NK-92 (cell line): ENCODE measurements around the gene AMN1.

Experiments used
- DNase-seq: peaks from one replicate; lab custom pipeline; 2025; ENCODE audit not compliant: unreplicated experiment; lab: John Stamatoyannopoulos, UW

AMN1 gene

DNA sequence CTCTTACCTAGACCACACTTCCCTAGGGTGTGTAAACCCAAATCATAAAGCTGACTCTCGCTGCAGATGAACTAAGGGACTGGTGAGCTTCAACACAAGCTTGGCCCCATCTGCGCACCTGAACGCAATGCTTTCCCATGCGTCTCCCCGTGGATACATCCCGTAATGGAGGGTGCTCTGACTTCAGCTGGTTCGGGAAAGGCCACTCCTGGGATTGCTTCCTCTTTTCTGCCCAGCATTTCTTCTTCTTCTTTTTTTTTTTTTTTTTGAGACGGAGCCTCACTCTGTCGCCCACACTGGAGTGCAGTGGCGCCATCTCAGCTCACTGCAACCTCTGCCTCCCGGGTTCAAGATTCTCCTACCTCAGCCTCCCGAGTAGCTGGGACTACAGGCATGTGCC is 97.0 kb downstream of the AMN1 start:
- no peak for DNase-seq

DNA sequence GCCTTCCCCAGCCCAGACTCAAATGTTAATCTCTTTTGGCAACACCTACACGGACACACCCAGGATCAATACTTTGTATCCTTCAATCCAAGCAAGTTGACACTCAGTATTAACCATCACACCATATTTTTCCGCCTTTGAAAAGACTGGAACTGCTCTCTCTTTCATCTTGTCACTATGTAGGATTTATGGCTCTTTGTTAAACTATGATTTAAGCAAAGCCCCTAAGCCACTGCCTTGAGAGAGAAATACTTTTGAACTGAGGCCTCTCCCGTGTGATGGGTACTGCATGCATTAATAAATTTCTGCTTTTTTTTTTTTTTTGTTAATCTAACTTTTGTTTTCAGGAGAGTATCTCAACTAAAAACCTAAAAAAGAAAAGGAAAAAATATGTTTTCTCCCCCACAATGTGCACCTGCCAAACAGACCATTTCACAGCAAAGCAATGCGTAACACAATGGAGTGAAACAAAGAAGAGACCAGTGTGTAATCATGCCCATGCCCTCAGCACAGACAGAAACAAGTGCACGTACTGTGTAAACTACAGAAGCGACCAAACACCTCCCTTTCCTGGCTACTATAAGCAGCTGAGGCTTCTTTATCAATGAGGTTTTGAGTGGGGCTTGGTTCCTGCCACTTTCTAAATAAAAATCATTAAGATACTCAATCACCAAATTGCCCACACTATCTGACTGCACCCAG is 97.6 kb downstream of the AMN1 start:
- DNase-seq: no peak

DNA sequence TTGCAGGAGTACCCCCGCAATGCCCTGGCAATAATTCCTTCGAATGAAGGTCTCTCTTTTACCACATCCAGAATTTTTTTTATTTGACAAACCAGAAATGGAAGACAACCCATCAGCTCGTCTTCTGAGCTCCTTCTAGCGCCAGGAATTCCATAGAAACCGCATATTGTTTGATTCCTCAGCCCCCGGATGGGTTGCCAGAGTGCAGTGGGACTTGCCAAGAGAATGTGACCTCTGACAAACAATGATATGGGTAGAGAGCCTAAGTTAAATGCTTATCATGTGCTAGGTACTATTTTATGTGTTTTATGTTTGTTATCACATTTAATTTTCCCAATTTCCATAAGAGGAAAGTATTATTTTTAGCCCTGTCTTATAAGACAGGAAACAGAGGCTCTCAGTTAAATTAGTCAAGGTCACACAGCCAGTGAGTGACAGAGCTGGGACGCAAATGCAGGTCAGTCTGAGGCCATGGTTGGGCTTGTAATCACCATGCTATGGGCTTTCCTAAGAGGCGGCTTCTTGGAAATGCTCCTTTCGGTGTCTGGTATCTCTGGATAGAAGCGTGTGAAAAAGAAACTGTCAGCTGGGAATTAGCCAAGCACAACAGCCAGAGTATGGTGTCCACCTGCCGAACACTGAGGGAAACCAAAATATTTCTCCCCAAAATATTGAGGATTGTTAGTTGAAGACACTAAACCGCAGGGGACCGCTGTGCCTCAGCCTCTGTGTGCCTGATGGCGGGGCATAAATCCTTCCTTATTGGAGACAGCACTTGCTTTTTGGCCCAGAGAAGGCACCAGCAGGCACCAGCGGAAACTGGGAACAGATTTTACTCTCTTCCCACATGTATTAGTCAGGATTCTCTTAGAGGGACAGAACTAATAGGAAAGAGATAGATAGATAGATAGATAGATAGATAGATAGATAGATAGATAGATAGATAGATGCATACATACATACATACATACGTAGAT is 98.8 kb downstream of the AMN1 start:
- DNase-seq: no peak

DNA sequence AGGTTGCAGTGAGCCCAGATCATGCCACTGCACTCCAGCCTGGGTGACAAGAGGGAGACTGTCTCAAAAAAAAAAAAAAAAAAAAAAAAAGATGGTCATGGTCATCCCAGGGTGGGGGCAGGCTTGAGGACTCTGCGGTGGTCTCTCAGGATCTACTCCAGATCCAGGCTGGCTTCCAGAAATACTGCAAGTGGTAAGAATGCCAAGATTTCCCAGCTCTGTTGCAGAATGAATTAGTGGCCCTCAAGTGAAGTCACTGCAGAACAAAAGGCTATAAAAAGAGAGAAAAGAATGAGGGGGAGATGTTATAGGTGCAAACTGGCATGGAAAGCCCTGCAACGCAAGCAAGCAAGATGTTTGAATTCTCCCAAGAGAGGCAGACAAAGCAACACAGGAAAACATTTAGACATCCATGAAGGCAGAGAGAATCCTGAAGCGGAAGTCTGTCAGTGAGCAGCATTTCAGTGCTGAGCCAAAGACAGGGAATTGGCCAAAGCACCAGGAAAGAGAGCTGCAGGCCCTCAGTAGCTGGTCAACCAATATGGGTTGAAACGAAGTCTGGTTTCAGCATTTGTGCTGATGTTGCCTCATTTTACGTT is 101.3 kb downstream of the AMN1 start:
- no peak for DNase-seq

DNA sequence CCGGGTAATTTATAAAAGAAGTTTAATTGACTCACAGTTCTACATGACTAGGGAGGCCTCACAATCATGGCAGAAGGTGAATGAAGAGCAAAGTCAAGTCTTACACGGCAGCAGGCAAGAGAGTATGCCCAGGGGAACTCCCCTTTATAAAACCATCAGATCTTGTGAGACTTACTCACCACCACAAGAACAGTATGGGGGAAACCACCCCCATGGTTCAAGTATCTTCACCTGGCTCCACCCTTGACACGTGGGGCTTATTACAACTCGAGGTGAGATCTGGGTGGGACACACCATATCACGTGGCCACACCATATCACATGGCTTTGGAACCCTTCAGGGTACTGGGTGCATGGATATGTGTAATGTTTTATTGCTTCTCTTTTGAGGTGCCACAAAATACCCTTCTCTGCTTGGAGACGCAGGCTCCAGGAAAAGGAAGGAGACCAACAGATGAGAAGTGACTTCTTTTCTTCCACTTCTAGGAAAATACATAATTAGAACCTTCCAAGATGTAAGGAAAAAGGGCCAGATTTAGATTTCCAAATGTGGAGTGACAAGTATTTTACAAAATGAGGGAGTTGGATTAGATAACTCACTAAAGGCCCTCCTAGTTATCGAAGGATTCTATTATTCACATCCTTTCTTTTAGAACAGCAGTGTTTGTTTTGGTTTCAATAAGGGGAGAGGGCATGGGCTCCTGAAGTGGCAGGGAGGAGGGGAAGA is 102.4 kb downstream of the AMN1 start:
- DNase-seq: no peak

DNA sequence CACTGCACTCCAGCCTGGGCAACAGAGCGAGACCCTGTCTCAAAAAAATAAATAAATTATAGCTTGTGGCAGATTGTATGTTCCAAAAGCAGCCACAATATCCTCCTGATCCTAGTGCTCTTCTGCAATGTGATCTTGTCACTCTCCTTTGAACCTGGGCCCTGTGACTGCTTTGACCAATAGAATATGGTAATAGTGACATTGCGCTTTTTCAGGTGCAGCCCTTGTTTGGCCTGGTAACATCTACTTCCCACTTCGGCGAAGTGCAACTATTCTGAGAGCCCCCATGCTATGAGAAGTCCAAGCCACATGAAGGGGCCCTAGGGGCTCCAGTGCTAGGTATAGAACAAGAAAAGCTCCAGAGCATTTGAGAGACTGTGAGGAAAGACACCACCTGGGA is 106.8 kb downstream of the AMN1 start:
- no peak for DNase-seq
